Measurements from ENCODE around the gene NANP. TPM values are rescaled to one million over a fixed set of nuclear protein-coding genes. Genes with fewer than 3 reads are reported as not detected.

NANP gene
- total and polyA plus RNA-seq, 5 experiments from 2014 or later, result 0.41 to 1.6 (median 0.97) TPM

Other genes starting within 250 kb of the NANP start
- gene ABHD12, start 233.2 kb downstream of the NANP start, total RNA-seq, result 10 to 100 TPM; 27.4 to 28.9 TPM
- gene ABHD12, start 233.2 kb downstream of the NANP start, polyA plus RNA-seq, result 10 to 100 TPM; 20.8 to 24.6 (median 22.5) TPM
- 1 to 10 TPM in 1 of 2 experiments, under 1 TPM in 1; 0.41 to 1.4 TPM for gene GINS1, start 216.3 kb downstream of the NANP start, total RNA-seq
- under 1 TPM; 0.25 to 0.89 (median 0.30) TPM for gene GINS1, start 216.3 kb downstream of the NANP start, polyA plus RNA-seq
- gene NINL, start 38.5 kb downstream of the NANP start, total RNA-seq, result 1 to 10 TPM; 4.2 to 6.8 TPM
- under 1 TPM; 0.21 to 0.96 (median 0.48) TPM for gene NINL, start 38.5 kb downstream of the NANP start, polyA plus RNA-seq
- gene ZNF337, start 72.8 kb upstream of the NANP start, total RNA-seq, result 10 to 100 TPM; 40.9 TPM
- 10 to 100 TPM in 1 of 3 donors, 1 to 10 TPM in 2; 4.4 to 17.9 (median 7.5) TPM for gene ZNF337, start 72.8 kb upstream of the NANP start, polyA plus RNA-seq